H9 (cell line): ENCODE results near the gene SCN3A. TPM values are rescaled to one million over a fixed set of nuclear protein-coding genes. Genes with fewer than 3 reads are reported as not detected.

ENCODE experiments used
- DNase-seq: peaks from one replicate; pipeline ENCODE4 v3.0.0-alpha.2; 2017
- H2AFZ ChIP-seq: one replicate; pipeline ENCODE4 v1.6.1; 2013; ENCODE audit warnings: mild to moderate bottlenecking, low read length, control low read depth, moderate library complexity
- H2AK5ac ChIP-seq: 2 replicates; pipeline ENCODE4 v1.6.1; 2013; ENCODE audit warnings: low read length, control low read depth, mixed read lengths; ENCODE audit not compliant: insufficient read length
- H2BK120ac ChIP-seq: one replicate; pipeline ENCODE4 v1.6.1; 2013; ENCODE audit warnings: low read depth, mild to moderate bottlenecking, low read length, control low read depth, inconsistent platforms; ENCODE audit not compliant: poor library complexity, severe bottlenecking
- H2BK12ac ChIP-seq: 2 replicates; pipeline ENCODE4 v1.6.1; 2013; ENCODE audit warnings: low read length, control low read depth, mixed read lengths, low read depth; ENCODE audit not compliant: insufficient read length
- H2BK15ac ChIP-seq: 2 replicates; pipeline ENCODE4 v1.6.1; 2013; ENCODE audit warnings: low read depth, low read length, control low read depth
- H2BK20ac ChIP-seq: one replicate; pipeline ENCODE4 v1.6.1; 2013; ENCODE audit warnings: low read depth, mild to moderate bottlenecking, low read length, control low read depth, inconsistent platforms; ENCODE audit not compliant: poor library complexity, severe bottlenecking
- H2BK5ac ChIP-seq: 2 replicates; pipeline ENCODE4 v1.6.1; 2013; ENCODE audit warnings: low read length, control low read depth, mixed read lengths; ENCODE audit not compliant: insufficient read length
- H3K14ac ChIP-seq: 2 replicates; pipeline ENCODE4 v1.6.1; 2013; ENCODE audit warnings: low read length, control low read depth; ENCODE audit not compliant: insufficient read depth
- H3K18ac ChIP-seq: 2 replicates; pipeline ENCODE4 v1.6.1; 2013; ENCODE audit warnings: low read depth, mild to moderate bottlenecking, mixed read lengths, low read length, control low read depth; ENCODE audit not compliant: insufficient read length
- H3K23ac ChIP-seq: 2 replicates; pipeline ENCODE4 v1.6.1; 2013; ENCODE audit warnings: low read length, control low read depth, mixed read lengths, low read depth; ENCODE audit not compliant: insufficient read length
- H3K23me2 ChIP-seq: 2 replicates; pipeline ENCODE4 v1.6.1; 2013; ENCODE audit warnings: low read depth, mild to moderate bottlenecking, mixed read lengths, low read length, control low read depth; ENCODE audit not compliant: insufficient read length, poor library complexity, severe bottlenecking
- H3K27ac ChIP-seq: 2 replicates; pipeline ENCODE4 v1.5.1; 2013; ENCODE audit warnings: low read length, control low read depth, mixed read lengths, low read depth; ENCODE audit not compliant: insufficient read length
- H3K27me3 ChIP-seq: 2 replicates; pipeline ENCODE4 v1.6.1; 2013; ENCODE audit warnings: low read length, control low read depth, inconsistent platforms; ENCODE audit not compliant: insufficient read depth
- H3K4ac ChIP-seq: 2 replicates; pipeline ENCODE4 v1.6.1; 2013; ENCODE audit warnings: low read depth, mild to moderate bottlenecking, control low read depth, inconsistent platforms, low read length, moderate library complexity
- H3K4me1 ChIP-seq: 2 replicates; pipeline ENCODE4 v1.6.1; 2013; ENCODE audit warnings: low read length, control low read depth, inconsistent platforms; ENCODE audit not compliant: insufficient read depth
- H3K4me2 ChIP-seq: 2 replicates; pipeline ENCODE4 v1.6.1; 2013; ENCODE audit warnings: low read length, control low read depth, mixed read lengths; ENCODE audit not compliant: insufficient read length, insufficient read depth
- H3K56ac ChIP-seq: 2 replicates; pipeline ENCODE4 v1.6.1; 2013; ENCODE audit warnings: low read depth, mild to moderate bottlenecking, mixed read lengths, low read length, control low read depth; ENCODE audit not compliant: insufficient read length
- H3K79me1 ChIP-seq: 2 replicates; pipeline ENCODE4 v1.6.1; 2013; ENCODE audit warnings: low read depth, mild to moderate bottlenecking, moderate library complexity, low read length, control low read depth, inconsistent platforms; ENCODE audit not compliant: insufficient read depth, poor library complexity, severe bottlenecking
- H3K79me2 ChIP-seq: 2 replicates; pipeline ENCODE4 v1.6.1; 2013; ENCODE audit warnings: low read length, control low read depth, inconsistent platforms; ENCODE audit not compliant: insufficient read depth
- H3K9ac ChIP-seq: 2 replicates; pipeline ENCODE4 v1.6.1; 2013; ENCODE audit warnings: low read length, control low read depth, mixed read lengths; ENCODE audit not compliant: insufficient read length; ENCODE audit errors: extremely low read depth
- H3K9me3 ChIP-seq: one replicate; pipeline ENCODE4 v1.6.1; 2013; ENCODE audit warnings: low read depth, low read length, inconsistent platforms; ENCODE audit not compliant: control insufficient read depth
- H3T11ph ChIP-seq: one replicate; pipeline ENCODE4 v1.6.1; 2013; ENCODE audit warnings: mild to moderate bottlenecking, low read length, control low read depth, inconsistent platforms
- H4K20me1 ChIP-seq: one replicate; pipeline ENCODE4 v1.6.1; 2013; ENCODE audit not compliant: control insufficient read depth, insufficient read length, insufficient read depth
- H4K5ac ChIP-seq: 2 replicates; pipeline ENCODE4 v1.6.1; 2013; ENCODE audit warnings: low read depth, mild to moderate bottlenecking, mixed read lengths, low read length, control low read depth; ENCODE audit not compliant: insufficient read length
- H4K8ac ChIP-seq: replicated peaks from 2 replicates; pipeline ENCODE4 v1.6.1; 2013; ENCODE audit warnings: low read length, control low read depth, mixed read lengths, low read depth; ENCODE audit not compliant: insufficient read length
- H4K91ac ChIP-seq: 2 replicates; pipeline ENCODE4 v1.6.1; 2013; ENCODE audit warnings: low read depth, mild to moderate bottlenecking, moderate library complexity, mixed read lengths, low read length, control low read depth; ENCODE audit not compliant: insufficient read length
- H3K27ac Mint-ChIP-seq, 3 experiments: 2 replicates in 2 of 3; 3 replicates in 1 of 3; pipeline ENCODE4 v1.8.0; 2020 to 2021; ENCODE audit warnings: mixed read lengths in 3 of 3, mild to moderate bottlenecking in 1 of 3, moderate library complexity in 1 of 3
- H3K27me3 Mint-ChIP-seq: 2 replicates; pipeline ENCODE4 v1.8.0; 2021; ENCODE audit warnings: low read depth, mild to moderate bottlenecking, moderate library complexity, mixed read lengths
- H3K36me3 Mint-ChIP-seq, 3 experiments: 2 replicates in 2 of 3; 3 replicates in 1 of 3; pipeline ENCODE4 v1.8.0; 2020 to 2021; ENCODE audit warnings: low read depth in 3 of 3, mixed read lengths in 3 of 3; ENCODE audit not compliant: insufficient read depth in 1 of 3
- H3K4me1 Mint-ChIP-seq, 2 experiments: 2 replicates each; pipeline ENCODE4 v1.8.0; 2020; ENCODE audit warnings: mixed read lengths in 2 of 2
- H3K4me3 Mint-ChIP-seq, 2 experiments: 2 replicates in 1 of 2; 3 replicates in 1 of 2; pipeline ENCODE4 v1.8.0; 2020 to 2021; ENCODE audit warnings: mild to moderate bottlenecking in 2 of 2, mixed read lengths in 2 of 2, moderate library complexity in 1 of 2
- H3K9me3 Mint-ChIP-seq, 2 experiments: 2 replicates in 1 of 2; 3 replicates in 1 of 2; pipeline ENCODE4 v1.8.0; 2020; ENCODE audit warnings: mild to moderate bottlenecking in 2 of 2, mixed read lengths in 2 of 2, moderate library complexity in 1 of 2
- WGBS: extraction: QIAGEN DNeasy Blood & Tissue Kit; methylation state at CpG from one replicate; pipeline ENCODE4 v1.1.7; 2013; ENCODE audit warnings: missing lambda C conversion rate, low lambda C conversion rate, mixed read lengths; ENCODE audit not compliant: insufficient read length; ENCODE audit errors: extremely low coverage; 5-methylcytosine and 5-hydroxymethylcytosine counted together
- total RNA-seq: library from RNA; stranded (reverse); gene quantifications from 2 replicates; pipeline ENCODE4 v1.2.1, GENCODE V29; 2021
- TF ChIP-seq, protein P1 (sequence below): fragments of 200-600 bp; sonication (generic); conservative IDR thresholded peaks from 3 replicates; pipeline ENCODE4 v1.8.0; 2021; ENCODE audit warnings: antibody characterized with exemption, mild to moderate bottlenecking

Gene SCN3A
- total RNA-seq, 1 experiment from 2014 or later: not detected

GRCh38 chr2:165055082-165055851 lies 148.6 kb downstream of the SCN3A start:
- Histone ChIP-seq H3K27me3 (no peaks in the 10 kb centered on the region), H3K4me2 (no peak overlapping the region), H2BK12ac (no peak overlapping the region), H3T11ph (no peak overlapping the region), H2AK5ac (no peak overlapping the region), H2BK15ac (no peak overlapping the region), H3K23me2 (no peaks in the 10 kb centered on the region), H3K23ac (no peak overlapping the region), H3K27ac (no peak overlapping the region), H2BK120ac (no peak overlapping the region), H3K79me1 (no peaks in the 10 kb centered on the region), H3K79me2 (no peaks in the 10 kb centered on the region), H4K8ac (no peak overlapping the region), H4K5ac (no peak overlapping the region), H3K56ac (no peak overlapping the region), H2AFZ (no peak overlapping the region), H3K14ac (no peak overlapping the region), H4K91ac (no peak overlapping the region), H3K9me3 (no peaks in the 10 kb centered on the region), H3K9ac (no peak overlapping the region), H3K4ac (no peak overlapping the region), H3K18ac (no peak overlapping the region), H2BK5ac (no peak overlapping the region), H3K4me1 (no peaks in the 10 kb centered on the region), H2BK20ac (no peak overlapping the region), H4K20me1 (no peaks in the 10 kb centered on the region)
- Mint-ChIP-seq H3K36me3 (no peaks in the 10 kb centered on the region), H3K4me1 (no peaks in the 10 kb centered on the region), H3K27me3 (no peaks in the 10 kb centered on the region), H3K9me3 (no peaks in the 10 kb centered on the region), H3K27ac (no peak overlapping the region), H3K4me3 (no peak overlapping the region)
- no peak for DNase-seq
- no CpG with 5 or more reads among the region's 6 CpGs for WGBS
- TF ChIP-seq, protein P1, sequence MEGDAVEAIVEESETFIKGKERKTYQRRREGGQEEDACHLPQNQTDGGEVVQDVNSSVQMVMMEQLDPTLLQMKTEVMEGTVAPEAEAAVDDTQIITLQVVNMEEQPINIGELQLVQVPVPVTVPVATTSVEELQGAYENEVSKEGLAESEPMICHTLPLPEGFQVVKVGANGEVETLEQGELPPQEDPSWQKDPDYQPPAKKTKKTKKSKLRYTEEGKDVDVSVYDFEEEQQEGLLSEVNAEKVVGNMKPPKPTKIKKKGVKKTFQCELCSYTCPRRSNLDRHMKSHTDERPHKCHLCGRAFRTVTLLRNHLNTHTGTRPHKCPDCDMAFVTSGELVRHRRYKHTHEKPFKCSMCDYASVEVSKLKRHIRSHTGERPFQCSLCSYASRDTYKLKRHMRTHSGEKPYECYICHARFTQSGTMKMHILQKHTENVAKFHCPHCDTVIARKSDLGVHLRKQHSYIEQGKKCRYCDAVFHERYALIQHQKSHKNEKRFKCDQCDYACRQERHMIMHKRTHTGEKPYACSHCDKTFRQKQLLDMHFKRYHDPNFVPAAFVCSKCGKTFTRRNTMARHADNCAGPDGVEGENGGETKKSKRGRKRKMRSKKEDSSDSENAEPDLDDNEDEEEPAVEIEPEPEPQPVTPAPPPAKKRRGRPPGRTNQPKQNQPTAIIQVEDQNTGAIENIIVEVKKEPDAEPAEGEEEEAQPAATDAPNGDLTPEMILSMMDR: no peak
